ENCODE measurements around the gene KRTAP3-3. TPM values are rescaled to one million over a fixed set of nuclear protein-coding genes. Genes with fewer than 3 reads are reported as not detected.

Gene KRTAP3-3
- not detected in 2 replicates for total RNA-seq

GRCh38 chr17:40993839-40994238 lies at the start of gene KRTAP3-3:
KRTAP3-3 (minus strand) TSS chr17:40994164; CDS start chr17:40994097, 67 bp downstream.

GRCh38 chr17:41040783-41041571 lies 47.0 kb upstream of the KRTAP3-3 start, which contains the start of gene KRTAP1-1:
KRTAP1-1 (minus strand) TSS chr17:41041450; CDS start chr17:41041397, 53 bp downstream.

GRCh38 chr17:41034346-41034935 lies 40.5 kb upstream of the KRTAP3-3 start, which contains the start of gene KRTAP1-3:
KRTAP1-3 (minus strand) TSS chr17:41034874; CDS start chr17:41034821, 53 bp downstream.

GRCh38 chr17:41029633-41030245 lies 35.8 kb upstream of the KRTAP3-3 start, which contains the start of gene KRTAP1-4:
KRTAP1-4 (minus strand) TSS chr17:41030195; CDS start chr17:41030078, 117 bp downstream.

GRCh38 chr17:41026715-41027471 lies 32.9 kb upstream of the KRTAP3-3 start, which contains the start of gene KRTAP1-5:
KRTAP1-5 (minus strand) TSS chr17:41027208; CDS start chr17:41027155, 53 bp downstream.

GRCh38 chr17:41008811-41009210 lies 14.8 kb upstream of the KRTAP3-3 start, which contains the start of gene KRTAP3-1:
KRTAP3-1 (minus strand) TSS chr17:41009128; CDS start chr17:41009074, 54 bp downstream.

GRCh38 chr17:40999563-40999962 lies 5.6 kb upstream of the KRTAP3-3 start, which contains the start of gene KRTAP3-2:
KRTAP3-2 (minus strand) TSS chr17:40999906; CDS start chr17:40999853, 53 bp downstream.

GRCh38 chr17:40984226-40984625 lies 9.7 kb downstream of the KRTAP3-3 start, which contains the start of gene KRT40:
KRT40 (minus strand) TSS chr17:40984326; CDS start chr17:40984273, 53 bp downstream.

GRCh38 chr17:40966848-40967247 lies 27.1 kb downstream of the KRTAP3-3 start, which contains the start of gene KRT39:
KRT39 (minus strand) TSS chr17:40966948; CDS start chr17:40966856, 92 bp downstream.

Other genes starting within 250 kb of the KRTAP3-3 start
- not detected in 2 replicates for gene KRT25, start 238.8 kb downstream of the KRTAP3-3 start, total RNA-seq
- not detected in 2 replicates for gene KRT26, start 222.0 kb downstream of the KRTAP3-3 start, total RNA-seq
- not detected in 2 replicates for gene KRT27, start 211.6 kb downstream of the KRTAP3-3 start, total RNA-seq
- not detected in 2 replicates for gene KRT28, start 194.2 kb downstream of the KRTAP3-3 start, total RNA-seq
- 6.1 and 7.8 TPM in 2 replicates for gene KRT10, start 171.6 kb downstream of the KRTAP3-3 start, total RNA-seq
- not detected in 2 replicates for gene KRT12, start 126.9 kb downstream of the KRTAP3-3 start, total RNA-seq
- gene KRT20, start 108.9 kb downstream of the KRTAP3-3 start, total RNA-seq, result not detected in 2 replicates
- gene KRT23, start 56.5 kb downstream of the KRTAP3-3 start, total RNA-seq, result not detected in 2 replicates
- gene KRT39, start 27.2 kb downstream of the KRTAP3-3 start, total RNA-seq, result not detected in 2 replicates
- gene KRT40, start 9.8 kb downstream of the KRTAP3-3 start, total RNA-seq, result not detected in 2 replicates
- not detected in 2 replicates for gene KRTAP3-2, start 5.7 kb upstream of the KRTAP3-3 start, total RNA-seq
- gene KRTAP3-1, start 15.0 kb upstream of the KRTAP3-3 start, total RNA-seq, result not detected in 2 replicates
- gene KRTAP1-5, start 33.0 kb upstream of the KRTAP3-3 start, total RNA-seq, result under 0.01 and 0.46 TPM in 2 replicates
- gene KRTAP1-4, start 36.0 kb upstream of the KRTAP3-3 start, total RNA-seq, result not detected in 2 replicates
- not detected in 2 replicates for gene KRTAP1-3, start 40.7 kb upstream of the KRTAP3-3 start, total RNA-seq
- gene KRTAP1-1, start 47.3 kb upstream of the KRTAP3-3 start, total RNA-seq, result not detected in 2 replicates
- gene KRTAP2-1, start 53.2 kb upstream of the KRTAP3-3 start, total RNA-seq, result not detected in 2 replicates
- gene KRTAP2-2, start 61.1 kb upstream of the KRTAP3-3 start, total RNA-seq, result not detected in 2 replicates
- gene KRTAP2-3, start 66.0 kb upstream of the KRTAP3-3 start, total RNA-seq, result not detected in 2 replicates
- not detected in 2 replicates for gene KRTAP2-4, start 71.7 kb upstream of the KRTAP3-3 start, total RNA-seq
- gene KRTAP4-7, start 90.0 kb upstream of the KRTAP3-3 start, total RNA-seq, result not detected in 2 replicates
- not detected in 2 replicates for gene KRTAP4-8, start 104.0 kb upstream of the KRTAP3-3 start, total RNA-seq
- not detected in 2 replicates for gene KRTAP4-16, start 108.0 kb upstream of the KRTAP3-3 start, total RNA-seq
- gene KRTAP4-9, start 111.2 kb upstream of the KRTAP3-3 start, total RNA-seq, result not detected in 2 replicates
- not detected in 2 replicates for gene KRTAP4-11, start 124.2 kb upstream of the KRTAP3-3 start, total RNA-seq
- not detected in 2 replicates for gene KRTAP4-12, start 130.0 kb upstream of the KRTAP3-3 start, total RNA-seq
- gene KRTAP4-6, start 146.4 kb upstream of the KRTAP3-3 start, total RNA-seq, result not detected in 2 replicates
- not detected in 2 replicates for gene KRTAP4-5, start 155.7 kb upstream of the KRTAP3-3 start, total RNA-seq
- gene KRTAP4-4, start 166.6 kb upstream of the KRTAP3-3 start, total RNA-seq, result not detected in 2 replicates
- not detected in 2 replicates for gene KRTAP4-3, start 174.1 kb upstream of the KRTAP3-3 start, total RNA-seq
- gene KRTAP4-2, start 184.1 kb upstream of the KRTAP3-3 start, total RNA-seq, result not detected in 2 replicates
- not detected in 2 replicates for gene KRTAP4-1, start 190.7 kb upstream of the KRTAP3-3 start, total RNA-seq
- not detected in 2 replicates for gene KRTAP9-1, start 195.7 kb upstream of the KRTAP3-3 start, total RNA-seq
- not detected in 2 replicates for gene KRTAP9-2, start 232.5 kb upstream of the KRTAP3-3 start, total RNA-seq
- gene KRTAP9-3, start 238.3 kb upstream of the KRTAP3-3 start, total RNA-seq, result not detected in 2 replicates
- not detected in 2 replicates for gene KRTAP9-8, start 243.8 kb upstream of the KRTAP3-3 start, total RNA-seq